A673 (cell line): ENCODE results near the gene BIRC6.

ENCODE experiments used
- EZH2 ChIP-seq: fragments of 200-600 bp; sonication (generic); IDR thresholded peaks from 2 replicates; pipeline ENCODE4 v1.6.1; 2017; ENCODE audit warnings: borderline replicate concordance, low read depth, mild to moderate bottlenecking, mixed read lengths, antibody characterized with exemption, low read length; ENCODE audit not compliant: poor library complexity, severe bottlenecking
- TF ChIP-seq, protein P1 (sequence below): fragments of 300-800, 200-600 bp; sonication (generic); conservative IDR thresholded peaks from 2 replicates; pipeline ENCODE4 v1.5.1; 2017; ENCODE audit warnings: low read depth, mild to moderate bottlenecking, antibody characterized with exemption, low read length, moderate library complexity, mixed read lengths

DNA sequence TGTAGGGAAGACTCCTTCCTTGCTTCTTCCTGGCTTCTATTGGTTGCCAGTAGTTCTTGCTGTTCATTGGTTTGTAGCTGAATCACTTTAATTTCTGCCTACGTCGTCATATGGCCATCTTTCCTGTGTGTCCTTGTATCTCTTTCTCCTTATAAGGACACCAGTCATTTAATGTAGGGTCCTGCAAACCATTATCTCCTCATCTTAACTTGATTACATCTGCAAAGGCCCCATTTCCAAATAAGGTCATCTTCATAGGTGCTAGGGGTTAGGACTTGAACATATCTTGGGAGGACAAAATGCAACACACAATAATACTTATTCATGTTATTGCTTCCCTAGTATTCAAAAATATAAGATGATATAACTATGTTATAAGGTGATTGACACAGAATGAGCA, 175.5 kb downstream of the BIRC6 start:
- TF ChIP-seq, protein P1, sequence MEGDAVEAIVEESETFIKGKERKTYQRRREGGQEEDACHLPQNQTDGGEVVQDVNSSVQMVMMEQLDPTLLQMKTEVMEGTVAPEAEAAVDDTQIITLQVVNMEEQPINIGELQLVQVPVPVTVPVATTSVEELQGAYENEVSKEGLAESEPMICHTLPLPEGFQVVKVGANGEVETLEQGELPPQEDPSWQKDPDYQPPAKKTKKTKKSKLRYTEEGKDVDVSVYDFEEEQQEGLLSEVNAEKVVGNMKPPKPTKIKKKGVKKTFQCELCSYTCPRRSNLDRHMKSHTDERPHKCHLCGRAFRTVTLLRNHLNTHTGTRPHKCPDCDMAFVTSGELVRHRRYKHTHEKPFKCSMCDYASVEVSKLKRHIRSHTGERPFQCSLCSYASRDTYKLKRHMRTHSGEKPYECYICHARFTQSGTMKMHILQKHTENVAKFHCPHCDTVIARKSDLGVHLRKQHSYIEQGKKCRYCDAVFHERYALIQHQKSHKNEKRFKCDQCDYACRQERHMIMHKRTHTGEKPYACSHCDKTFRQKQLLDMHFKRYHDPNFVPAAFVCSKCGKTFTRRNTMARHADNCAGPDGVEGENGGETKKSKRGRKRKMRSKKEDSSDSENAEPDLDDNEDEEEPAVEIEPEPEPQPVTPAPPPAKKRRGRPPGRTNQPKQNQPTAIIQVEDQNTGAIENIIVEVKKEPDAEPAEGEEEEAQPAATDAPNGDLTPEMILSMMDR: no peak
- TF ChIP-seq EZH2: no peak
